ENCODE measurements around the gene CACNA1H. TPM values are rescaled to one million over a fixed set of nuclear protein-coding genes. Genes with fewer than 3 reads are reported as not detected.

CACNA1H gene
- total RNA-seq, 4 donors from 2014 or later: 225 to 361 (median 259) TPM

DNA sequence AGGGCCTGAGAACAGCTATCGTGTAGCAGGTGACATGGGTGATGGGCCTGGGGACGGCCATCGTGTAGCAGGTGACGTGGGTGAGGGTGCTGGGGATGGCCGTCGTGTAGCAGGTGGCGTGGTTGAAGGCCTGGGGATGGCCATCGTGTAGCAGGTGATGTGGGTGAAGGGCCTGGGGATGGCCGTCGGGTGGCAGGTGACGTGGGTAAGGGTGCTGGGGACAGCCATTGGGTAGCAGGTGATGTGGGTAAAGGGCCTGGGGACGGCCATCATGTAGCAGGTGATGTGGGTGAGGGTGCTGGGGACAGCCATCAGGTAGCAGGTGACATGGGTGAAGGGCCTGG lies 118.4 kb downstream of the CACNA1H start:
- Histone ChIP-seq H3K36me3 (no peaks in the 10 kb centered on the region), H3K27me3 (peaks cover 0 to 84% (median 0%) of the 10 kb centered on the region in 4 donors), H3K4me1 (peaks cover 0 to 10% (median 9%) of the 10 kb centered on the region in 4 donors), H3K27ac (replicated peaks in 1 of 4) (no peak overlapping the region), H3K9me3 (no peaks in the 10 kb centered on the region), H3K4me3 (no peak overlapping the region)
- WGBS: 64% methylated on average over 6 of the region's 12 CpGs
- intact Hi-C loops (cut with DNase I): no loop called here
- TF ChIP-seq POLR2A (IDR thresholded peaks at IDR 0.05; ENCODE audit: low read depth): no peak
- TF ChIP-seq POLR2AphosphoS5 (IDR thresholded peaks at IDR 0.05): no peak
- no peak for TF ChIP-seq CTCF (IDR thresholded peaks at IDR 0.05)
- no peak for TF ChIP-seq EP300 (IDR thresholded peaks at IDR 0.05)
- no peak for DNase-seq (ENCODE audit: extremely low spot score)

Other genes starting within 250 kb of the CACNA1H start
- gene LMF1, start 182.1 kb upstream of the CACNA1H start, total RNA-seq: 10 to 100 TPM; 14.5 to 32.0 (median 23.8) TPM
- gene SOX8, start 171.3 kb upstream of the CACNA1H start, total RNA-seq: 1 to 10 TPM; 4.1 to 4.6 (median 4.3) TPM
- not detected for gene SSTR5, start 80.4 kb upstream of the CACNA1H start, total RNA-seq
- not detected for gene C1QTNF8, start 56.9 kb upstream of the CACNA1H start, total RNA-seq
- 1 to 10 TPM in 2 of 4 donors, under 1 TPM in 2; 0.39 to 2.9 (median 1.00) TPM for gene TPSG1, start 72.2 kb downstream of the CACNA1H start, total RNA-seq
- gene TPSB2, start 77.1 kb downstream of the CACNA1H start, total RNA-seq: 100 to 1,000 TPM in 2 of 4 donors, 10 to 100 TPM in 1, 1 to 10 TPM in 1; 7.5 to 304 (median 199) TPM
- gene TPSAB1, start 87.6 kb downstream of the CACNA1H start, total RNA-seq: 100 to 1,000 TPM in 3 of 4 donors, 10 to 100 TPM in 1; 15.6 to 237 (median 126) TPM
- gene TPSD1, start 103.0 kb downstream of the CACNA1H start, total RNA-seq: 1 to 10 TPM; 1.7 to 5.3 (median 2.2) TPM
- gene UBE2I, start 156.5 kb downstream of the CACNA1H start, total RNA-seq: 10 to 100 TPM; 42.8 to 70.5 (median 63.9) TPM
- 1 to 10 TPM; 1.3 to 4.2 (median 2.3) TPM for gene BAIAP3, start 180.5 kb downstream of the CACNA1H start, total RNA-seq
- 100 to 1,000 TPM in 3 of 4 donors, 10 to 100 TPM in 1; 78.2 to 112 (median 106) TPM for gene TSR3, start 198.8 kb downstream of the CACNA1H start, total RNA-seq
- 10 to 100 TPM; 54.4 to 70.5 (median 61.1) TPM for gene GNPTG, start 198.8 kb downstream of the CACNA1H start, total RNA-seq